NCI-H1436 (cell line): Measurements from ENCODE around the gene MAP2.

ENCODE experiments used
- DNase-seq: peaks from one replicate; lab custom pipeline; 2025; lab: John Stamatoyannopoulos, UW

MAP2 gene

DNA sequence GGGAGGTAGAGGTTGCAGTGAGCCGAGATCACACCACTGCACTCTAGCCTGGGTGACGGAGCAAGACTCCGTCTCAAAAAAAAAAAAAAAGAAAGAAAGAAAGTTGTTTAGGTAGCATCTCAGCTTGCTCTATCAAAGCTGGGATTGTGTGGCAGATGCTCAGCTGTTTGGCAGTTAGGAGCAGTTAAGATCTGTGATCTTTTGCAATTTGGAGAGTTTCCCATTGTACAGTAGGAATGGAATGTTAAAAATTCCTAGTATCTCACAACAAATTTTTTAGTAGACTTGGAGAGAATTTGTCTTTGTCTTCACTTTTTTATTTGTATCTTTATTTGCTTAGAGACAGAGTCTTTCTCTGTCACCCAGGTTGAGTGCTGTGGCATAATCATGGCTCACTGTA lies 224.9 kb downstream of the MAP2 start:
- no peak for DNase-seq

GRCh38 chr2:209653134-209653533 lies 229.3 kb downstream of the MAP2 start:
- DNase-seq = no peak

- peak; percentile 51 for DNase-seq
These were observed 237.5 kb downstream of the MAP2 start for GRCh38 chr2:209661286-209661894.

DNA sequence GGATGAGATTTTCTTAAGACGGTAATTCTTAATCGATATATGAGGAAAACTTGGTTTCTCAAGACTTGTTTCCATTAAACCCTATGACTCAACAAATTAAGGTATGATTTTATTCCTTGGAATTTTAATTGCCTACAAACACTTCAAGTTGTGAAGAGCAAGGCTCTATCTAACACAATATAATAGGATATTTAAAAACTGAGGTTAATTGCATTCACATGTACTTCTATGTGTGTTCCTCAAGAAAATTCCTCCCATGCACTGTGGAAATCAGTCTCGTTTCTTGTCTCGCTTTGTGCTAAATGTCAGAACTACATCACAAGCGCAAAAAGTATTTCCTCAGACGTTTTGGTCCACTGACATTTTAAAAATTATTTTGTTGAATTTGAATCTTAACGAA lies 238.2 kb downstream of the MAP2 start:
- no peak for DNase-seq

DNA sequence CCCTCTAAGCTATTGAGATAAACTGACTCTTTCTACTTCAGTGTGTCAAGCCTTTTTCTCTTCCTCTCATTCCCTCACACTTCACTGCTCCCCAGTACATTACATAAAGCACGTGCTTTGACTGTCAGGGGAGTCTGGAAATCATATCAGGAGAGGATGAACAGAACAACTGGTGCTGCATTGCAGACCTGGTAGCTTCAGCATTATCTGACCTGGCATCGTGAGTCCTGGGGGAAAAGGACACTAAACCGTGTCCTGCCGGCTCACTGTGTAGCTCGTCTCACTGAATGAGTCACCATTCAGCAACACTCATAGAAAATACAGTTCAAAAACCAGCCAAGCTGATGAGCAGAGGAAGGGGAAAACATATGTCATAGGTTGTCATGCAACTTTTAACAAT lies 239.3 kb downstream of the MAP2 start:
- no peak for DNase-seq

DNA sequence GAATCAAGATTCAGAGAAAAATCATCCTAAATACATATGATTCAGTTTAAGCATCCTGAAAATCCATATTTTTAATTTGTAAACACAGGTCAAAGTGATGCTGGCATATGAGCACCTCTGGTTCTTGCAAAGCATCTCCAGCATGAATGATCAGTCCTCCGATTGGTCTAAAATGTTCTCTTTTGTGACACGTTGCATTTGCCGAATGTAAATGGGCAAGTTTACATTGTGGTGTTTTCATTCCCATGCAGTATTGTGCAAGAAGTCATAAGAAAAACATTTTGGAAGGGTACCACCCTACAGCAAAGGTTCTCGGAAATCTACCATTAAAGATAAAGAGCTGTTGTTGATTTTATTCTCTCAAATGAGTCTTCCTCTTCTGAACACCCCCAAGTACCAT lies 239.8 kb downstream of the MAP2 start:
- no peak for DNase-seq

DNA sequence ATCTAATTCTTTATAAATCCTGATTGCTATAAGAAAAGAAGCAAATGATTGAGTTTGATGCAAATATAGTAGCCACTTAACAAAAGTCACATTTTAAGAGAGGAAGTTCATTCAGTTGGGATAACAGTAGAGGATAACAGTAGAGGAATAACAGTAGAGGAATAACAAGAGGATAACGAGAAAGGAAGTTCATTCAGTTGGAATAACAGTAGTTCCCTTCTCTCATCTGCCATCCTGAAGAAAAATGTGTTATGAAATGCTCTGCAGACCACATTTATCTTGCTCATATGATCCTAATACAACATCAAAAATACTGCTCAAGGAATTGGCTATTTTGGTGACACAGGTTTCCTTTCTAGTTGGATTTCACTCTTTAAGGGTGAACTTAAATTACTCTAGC lies 242.4 kb downstream of the MAP2 start:
- no peak for DNase-seq

- DNase-seq = peak; percentile 59
These were observed 247.3 kb downstream of the MAP2 start for GRCh38 chr2:209671020-209671680.

DNA sequence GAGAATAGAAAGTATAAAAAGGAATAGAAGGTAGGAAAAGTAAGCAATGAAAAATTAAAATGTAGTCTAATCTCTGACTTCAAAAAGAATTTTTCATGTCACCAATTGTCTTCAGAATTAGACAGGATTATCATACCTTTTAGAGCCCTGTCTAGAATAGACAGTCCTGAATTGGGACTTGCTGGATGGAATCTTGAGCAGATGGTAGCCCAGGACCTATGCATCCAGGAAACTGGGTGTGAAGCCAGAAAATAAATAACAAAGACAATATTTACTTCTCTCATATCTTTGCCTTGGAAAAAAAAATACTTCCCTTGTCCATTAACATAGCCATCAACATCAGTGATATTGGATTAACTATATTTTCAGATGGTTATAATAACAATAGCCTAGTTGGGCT lies 250.0 kb downstream of the MAP2 start:
- DNase-seq = no peak

DNA sequence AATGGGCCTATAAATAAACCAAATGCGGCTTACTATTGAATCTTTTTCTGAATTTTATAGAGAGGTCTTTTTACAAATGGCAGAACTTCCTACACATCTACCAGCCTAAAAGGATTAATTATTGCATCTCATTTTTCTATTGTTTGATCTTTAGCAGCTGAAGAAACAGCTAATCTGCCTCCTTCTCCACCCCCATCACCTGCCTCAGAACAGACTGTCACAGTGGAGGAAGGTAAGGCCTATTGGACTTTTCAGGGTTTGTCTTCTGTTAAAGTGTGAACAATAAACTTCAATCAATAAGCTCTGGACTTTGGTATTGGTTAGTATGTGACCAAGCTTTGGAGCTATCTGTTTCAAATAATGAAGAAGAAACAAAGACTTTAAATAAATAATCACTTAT lies 256.7 kb downstream of the MAP2 start:
- DNase-seq = no peak

- DNase-seq = no peak
These were observed 257.4 kb downstream of the MAP2 start for GRCh38 chr2:209681201-209681735.

DNA sequence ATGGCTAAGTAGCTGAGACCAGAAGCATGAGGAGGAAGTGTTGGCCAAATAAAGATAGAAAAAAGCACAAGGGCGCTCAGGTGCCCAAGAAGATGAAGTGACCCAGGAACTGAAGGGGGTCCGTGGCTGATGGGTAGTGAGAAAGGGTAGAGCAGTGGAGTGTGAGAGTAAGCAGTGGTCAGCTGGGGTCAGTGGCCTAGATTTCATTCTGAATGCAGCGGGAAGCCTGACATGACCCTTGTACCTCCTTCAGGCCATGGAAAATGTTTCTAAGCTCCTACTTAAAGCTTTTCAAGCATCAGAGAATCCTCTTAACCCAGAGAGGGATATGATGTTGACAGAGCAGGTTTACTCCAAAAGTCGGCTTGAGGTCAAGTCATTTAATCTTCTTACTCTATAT lies 258.8 kb downstream of the MAP2 start:
- no peak for DNase-seq

GRCh38 chr2:209685340-209685739 lies 261.5 kb downstream of the MAP2 start:
- no peak for DNase-seq

- DNase-seq = no peak
These were observed 262.1 kb downstream of the MAP2 start for GRCh38 chr2:209685963-209686362.

DNA sequence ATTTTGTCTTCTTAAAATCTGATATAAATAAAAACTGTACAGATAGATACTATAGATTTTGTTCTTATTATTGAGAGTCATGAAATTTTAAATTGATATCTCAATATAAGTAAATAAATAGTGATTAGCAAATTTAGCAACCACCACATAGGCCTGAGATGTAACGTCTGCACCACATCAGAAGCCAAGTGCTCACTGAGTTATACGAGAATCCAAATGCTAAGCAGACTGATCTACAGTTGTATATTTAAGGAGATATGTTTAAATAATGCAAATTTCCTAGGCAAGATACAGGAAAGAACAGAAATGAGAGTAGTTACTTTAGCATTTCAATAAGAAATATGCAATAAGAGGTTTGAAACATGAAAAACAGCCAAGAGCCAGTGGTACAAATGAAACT lies 262.6 kb downstream of the MAP2 start:
- no peak for DNase-seq

- no peak for DNase-seq
These were observed 263.6 kb downstream of the MAP2 start for GRCh38 chr2:209687323-209687969.

GRCh38 chr2:209688385-209688784 lies 264.5 kb downstream of the MAP2 start:
- peak; percentile 44 for DNase-seq

GRCh38 chr2:209690029-209690754 lies 266.3 kb downstream of the MAP2 start:
- no peak for DNase-seq

DNA sequence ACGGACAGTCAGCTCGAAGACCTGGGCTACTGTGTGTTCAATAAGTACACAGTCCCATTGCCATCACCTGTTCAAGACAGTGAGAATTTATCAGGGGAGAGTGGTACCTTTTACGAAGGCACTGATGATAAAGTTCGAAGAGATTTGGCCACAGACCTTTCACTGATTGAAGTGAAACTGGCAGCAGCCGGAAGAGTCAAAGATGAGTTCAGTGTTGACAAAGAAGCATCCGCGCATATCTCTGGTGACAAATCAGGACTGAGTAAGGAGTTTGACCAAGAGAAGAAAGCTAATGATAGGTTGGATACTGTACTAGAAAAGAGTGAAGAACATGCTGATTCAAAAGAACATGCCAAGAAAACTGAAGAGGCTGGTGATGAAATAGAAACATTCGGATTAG lies 270.9 kb downstream of the MAP2 start:
- no peak for DNase-seq

- DNase-seq = no peak
These were observed 273.2 kb downstream of the MAP2 start for GRCh38 chr2:209696836-209697711.

DNA sequence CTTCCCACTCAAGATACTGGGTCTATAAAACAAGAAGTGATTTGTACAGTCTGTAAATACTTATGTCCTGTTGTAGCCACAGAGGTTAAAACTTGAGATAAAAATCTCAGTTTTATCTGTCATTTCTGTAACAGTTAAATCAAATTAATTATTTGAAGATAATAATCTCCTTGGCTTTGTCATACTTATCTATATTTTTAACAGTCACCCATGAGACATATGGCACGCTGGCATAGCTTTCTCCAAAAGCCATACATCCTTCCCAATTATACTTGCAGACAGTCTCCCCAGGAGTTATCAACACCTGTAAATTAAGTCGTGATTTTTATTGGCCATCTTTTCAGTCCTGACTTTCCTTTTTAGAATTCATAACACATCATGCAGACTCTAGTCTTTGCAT lies 278.9 kb downstream of the MAP2 start:
- no peak for DNase-seq

GRCh38 chr2:209713219-209713618 lies 289.4 kb downstream of the MAP2 start:
- no peak for DNase-seq
